K562 (cell line): ENCODE results near the gene DMD.

Source experiments
- ATF7 ChIP-seq: fragments of 450-650 bp; IDR thresholded peaks from 2 replicates; pipeline ENCODE4 v1.7.1; 2014; ENCODE audit warnings: mild to moderate bottlenecking, moderate library complexity
- LEF1 ChIP-seq: fragments of 450-650 bp; IDR thresholded peaks from 2 replicates; pipeline ENCODE4 v1.6.1; 2016; ENCODE audit warnings: mild to moderate bottlenecking
- NBN ChIP-seq: fragments of 450-650 bp; IDR thresholded peaks from 2 replicates; pipeline ENCODE4 v1.6.1; 2016; ENCODE audit warnings: low read depth, mild to moderate bottlenecking
- POLR2AphosphoS5 ChIP-seq: IDR thresholded peaks from 2 replicates; pipeline ENCODE4 v1.6.1; 2011; ENCODE audit warnings: mild to moderate bottlenecking, low read depth, low read length, moderate library complexity; ENCODE audit not compliant: control insufficient read depth, insufficient read depth
- SRF ChIP-seq, 2 experiments: fragments of 250-450, 450-650 bp in 1 of 2; sonication (Bioruptor Pico) in 1 of 2; sonication (generic) in 1 of 2; formaldehyde crosslinking; IDR thresholded peaks; 2 replicates each; pipeline versions ENCODE4 v1.5.0 to v1.5.1; 2020 to 2022; ENCODE audit warnings: mild to moderate bottlenecking in 1 of 2, missing genetic modification reagents in 1 of 2
- ZNF121 ChIP-seq: sonication (generic); formaldehyde crosslinking; conservative IDR thresholded peaks from 2 replicates; pipeline ENCODE4 v1.8.0; 2022; ENCODE audit warnings: missing genetic modification reagents

DNA sequence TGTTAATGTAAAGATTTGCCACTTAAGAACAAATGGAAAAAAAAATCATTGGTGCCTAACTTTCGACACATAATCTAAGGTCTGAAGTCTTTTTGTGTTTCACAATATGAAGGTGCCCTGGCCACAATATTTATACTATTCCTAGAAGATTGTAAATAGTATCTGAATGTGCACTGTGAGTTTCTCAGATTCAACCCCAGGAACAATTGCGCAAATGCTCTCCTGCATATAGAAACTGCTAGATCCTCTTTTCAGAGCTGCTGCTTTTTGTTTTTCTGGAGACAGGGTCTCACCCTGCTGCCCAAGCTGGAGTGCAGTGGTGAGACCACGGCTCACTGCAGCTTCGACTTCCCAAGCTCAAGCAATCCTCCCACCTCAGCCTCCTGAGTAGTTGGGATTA, 1659.4 kb downstream of the DMD start:
- TF ChIP-seq POLR2AphosphoS5 = no peak
- TF ChIP-seq ATF7 = no peak
- TF ChIP-seq NBN = no peak
- TF ChIP-seq ZNF121 (CRISPR knock-in tag) = no peak
- TF ChIP-seq LEF1 = no peak
- TF ChIP-seq SRF (CRISPR knock-in tag; IDR thresholded peaks at IDR 0.05) = no peak
